ENCODE results near the gene THAP9.

- TF ChIP-seq ELF4 (IDR thresholded peaks at IDR 0.05) (no peak), FOXM1 (IDR thresholded peaks at IDR 0.05; ENCODE audit: borderline replicate concordance) (no peak), SP1 (IDR thresholded peaks at IDR 0.05) (no peak), ARNT (IDR thresholded peaks at IDR 0.05) (no peak), L3MBTL2 (conservative IDR thresholded peaks at IDR 0.05) (no peak), LEF1 (IDR thresholded peaks at IDR 0.05; ENCODE audit: borderline replicate concordance) (no peak), SUZ12 (IDR thresholded peaks at IDR 0.05) (no peak), FOXK2 (IDR thresholded peaks at IDR 0.05) (no peak), NFRKB (IDR thresholded peaks at IDR 0.05) (no peak), PKNOX1 (IDR thresholded peaks at IDR 0.05) (no peak)
Measured at GRCh38 chr4:82957045-82957444, 56.5 kb downstream of the THAP9 start.
